Uterus (tissue), 4 donors: ENCODE measurements around the gene PRKAR1B. TPM values are rescaled to one million over a fixed set of nuclear protein-coding genes. Genes with fewer than 3 reads are reported as not detected.

Experiments used
- DNase-seq, 2 donors: peaks; one replicate each; pipeline ENCODE4 v3.0.0-alpha.2; 2019 to 2020
- H3K27ac ChIP-seq, 2 donors: fragments of 200-600 bp; sonication (generic); 1 replicate in 1 of 2; 2 replicates in 1 of 2; pipeline ENCODE4 v1.5.1; 2016 to 2018
- H3K27me3 ChIP-seq, 2 donors: fragments of 200-600 bp; sonication (generic); one replicate each; pipeline ENCODE4 v1.5.1; 2018 to 2019; ENCODE audit warnings: control low read depth in 1 of 2
- H3K36me3 ChIP-seq, 2 donors: fragments of 200-600 bp; sonication (generic); one replicate each; pipeline ENCODE4 v1.5.1; 2019; ENCODE audit warnings: control low read depth in 1 of 2
- H3K4me1 ChIP-seq, 2 donors: fragments of 200-600 bp; sonication (generic); one replicate each; pipeline ENCODE4 v1.5.1; 2018 to 2019; ENCODE audit warnings: control low read depth in 1 of 2
- H3K4me3 ChIP-seq, 2 donors: fragments of 200-600 bp; sonication (generic); 1 replicate in 1 of 2; 2 replicates in 1 of 2; pipeline ENCODE4 v1.5.1; 2018 to 2019; ENCODE audit warnings: mild to moderate bottlenecking in 1 of 2
- H3K9me3 ChIP-seq, 2 donors: fragments of 200-600 bp; sonication (generic); one replicate each; pipeline ENCODE4 v1.5.1; 2019; ENCODE audit warnings: control low read depth in 1 of 2
- CTCF ChIP-seq, 4 experiments: fragments of 200-600 bp in 2 of 4; fragments of 450-650 bp in 2 of 4; sonication (generic) in 2 of 4; IDR thresholded peaks; one replicate each; pipeline ENCODE4 v1.5.1; 2016 to 2019; ENCODE audit warnings: antibody characterized with exemption in 4 of 4, mild to moderate bottlenecking in 2 of 4, moderate library complexity in 1 of 4
- POLR2A ChIP-seq, 2 donors: fragments of 450-650 bp; IDR thresholded peaks; one replicate each; pipeline ENCODE4 v1.6.1; 2016; ENCODE audit warnings: antibody characterized with exemption in 2 of 2, mild to moderate bottlenecking in 1 of 2, moderate library complexity in 1 of 2
- intact Hi-C: fragments of 100-400 bp; cut with DNase I; formaldehyde crosslinking; loops from one replicate; pipeline ENCODE4 v1.15.1; 2023; ENCODE audit warnings: low total_unique reads
- total RNA-seq, 4 donors: library from RNA; depleted of rRNA in 3 of 4; stranded (reverse); fragments of >200 nt in 3 of 4; gene quantifications; one replicate each; pipeline versions ENCODE4 v1.1.0 to v1.2.4, GENCODE V29; 2014 to 2023
- donor health status: DM: yes; HTN: yes; CAD: no.

The PRKAR1B gene
- total RNA-seq, 4 donors from 2014 or later, result 1.0 to 45.2 (median 28.7) TPM

GRCh38 chr7:509426-510130, 217.5 kb downstream of the PRKAR1B start:
- no peak for DNase-seq
- H3K27ac ChIP-seq, result no peak overlapping the region
- no peaks in the 10 kb centered on the region for H3K9me3 ChIP-seq
- no peak for TF ChIP-seq CTCF (IDR thresholded peaks at IDR 0.05)
- TF ChIP-seq POLR2A (IDR thresholded peaks at IDR 0.05), result no peak
- no peaks in the 10 kb centered on the region for H3K36me3 ChIP-seq
- H3K27me3 ChIP-seq, result no peaks in the 10 kb centered on the region
- peaks cover 3 to 4% of the 10 kb centered on the region in 2 donors for H3K4me1 ChIP-seq
- H3K4me3 ChIP-seq, result no peak overlapping the region
- intact Hi-C loops, result loop anchor here (10.0 kb wide), 2 partner anchors 175 to 215 kb away; partner anchors contain the start of genes DNAAF5 and PRKAR1B

GRCh38 chr7:508461-509170, 218.5 kb downstream of the PRKAR1B start:
- H3K27me3 ChIP-seq, result no peaks in the 10 kb centered on the region
- H3K27ac ChIP-seq, result no peak overlapping the region
- intact Hi-C loops, result loop anchor here (10.0 kb wide), 1 partner anchor 216 kb away; the partner anchor contains the start of genes DNAAF5 and PRKAR1B
- H3K4me1 ChIP-seq, result peaks cover 3% of the 10 kb centered on the region in 2 donors
- no peak overlapping the region for H3K4me3 ChIP-seq
- no peak for TF ChIP-seq POLR2A (IDR thresholded peaks at IDR 0.05)
- TF ChIP-seq CTCF (IDR thresholded peaks at IDR 0.05), result no peak
- DNase-seq, result no peak
- no peaks in the 10 kb centered on the region for H3K36me3 ChIP-seq
- no peaks in the 10 kb centered on the region for H3K9me3 ChIP-seq

- Histone ChIP-seq H3K4me1 (no peaks in the 10 kb centered on the region), H3K27ac (no peak overlapping the region), H3K27me3 (no peaks in the 10 kb centered on the region), H3K36me3 (no peaks in the 10 kb centered on the region), H3K4me3 (no peak overlapping the region), H3K9me3 (no peaks in the 10 kb centered on the region)
- no peak for DNase-seq
- intact Hi-C loops, result loop anchor here (10.0 kb wide), 1 partner anchor 217 kb away; the partner anchor contains the start of genes DNAAF5 and PRKAR1B
- TF ChIP-seq CTCF (IDR thresholded peaks at IDR 0.05) (no peak), POLR2A (IDR thresholded peaks at IDR 0.05) (no peak)
These were observed 219.3 kb downstream of the PRKAR1B start for GRCh38 chr7:507623-508300.

GRCh38 chr7:506921-507622, 220.0 kb downstream of the PRKAR1B start:
- no peaks in the 10 kb centered on the region for H3K36me3 ChIP-seq
- TF ChIP-seq CTCF (IDR thresholded peaks at IDR 0.05), result no peak
- TF ChIP-seq POLR2A (IDR thresholded peaks at IDR 0.05), result no peak
- H3K4me3 ChIP-seq, result no peak overlapping the region
- no peaks in the 10 kb centered on the region for H3K9me3 ChIP-seq
- DNase-seq, result no peak
- H3K4me1 ChIP-seq, result no peaks in the 10 kb centered on the region
- no peaks in the 10 kb centered on the region for H3K27me3 ChIP-seq
- intact Hi-C loops, result loop anchor here (10.0 kb wide), 1 partner anchor 218 kb away; the partner anchor contains the start of genes DNAAF5 and PRKAR1B
- no peak overlapping the region for H3K27ac ChIP-seq
